GM10248 (cell line): ENCODE data around the gene GALNT11.

Experiments
- CTCF ChIA-PET: fragments of 300-600 bp; sonication (Branson Sonifier 250); formaldehyde crosslinking; extraction: SDS; loops from one replicate; lab custom pipeline; 2021; ENCODE audit warnings: antibody characterized with exemption; lab: Yijun Ruan, JAX
- POLR2A ChIA-PET: fragments of 350-650 bp; sonication (Branson Sonifier 250); formaldehyde crosslinking; extraction: SDS; loops from one replicate; lab custom pipeline; 2020; ENCODE audit warnings: antibody characterized with exemption; lab: Yijun Ruan, JAX
- DNase-seq: peaks from one replicate; pipeline ENCODE4 v3.0.0; 2012; ENCODE audit errors: extremely low spot score
- TF ChIP-seq, protein P1 (sequence below): IDR thresholded peaks from 2 replicates; pipeline ENCODE4 v1.5.1; 2012; ENCODE audit warnings: mild to moderate bottlenecking, low read depth; ENCODE audit errors: extremely low read depth, missing control alignments, control extremely low read depth

The GALNT11 gene

DNA sequence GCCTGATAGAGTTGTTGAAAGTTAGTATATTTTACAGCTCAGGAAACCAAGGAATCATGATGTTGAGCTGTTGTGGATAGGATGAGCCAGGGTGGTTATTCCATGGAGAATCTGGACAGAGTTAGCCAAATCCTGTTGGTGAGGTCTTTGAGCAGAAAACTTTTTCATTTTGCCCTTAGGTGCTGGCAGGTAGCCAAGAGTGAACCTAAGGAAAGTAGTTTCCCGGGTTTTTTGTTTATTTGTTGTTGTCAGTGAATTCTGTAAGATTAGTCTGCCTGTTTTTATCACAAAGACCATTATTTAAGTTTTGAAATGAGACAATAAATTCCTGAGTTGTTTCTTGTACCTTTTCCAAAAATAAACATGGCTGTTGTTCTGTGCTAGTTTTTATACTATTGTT lies 61.0 kb downstream of the GALNT11 start:
- POLR2A ChIA-PET: no interaction called here
- TF ChIP-seq, protein P1, sequence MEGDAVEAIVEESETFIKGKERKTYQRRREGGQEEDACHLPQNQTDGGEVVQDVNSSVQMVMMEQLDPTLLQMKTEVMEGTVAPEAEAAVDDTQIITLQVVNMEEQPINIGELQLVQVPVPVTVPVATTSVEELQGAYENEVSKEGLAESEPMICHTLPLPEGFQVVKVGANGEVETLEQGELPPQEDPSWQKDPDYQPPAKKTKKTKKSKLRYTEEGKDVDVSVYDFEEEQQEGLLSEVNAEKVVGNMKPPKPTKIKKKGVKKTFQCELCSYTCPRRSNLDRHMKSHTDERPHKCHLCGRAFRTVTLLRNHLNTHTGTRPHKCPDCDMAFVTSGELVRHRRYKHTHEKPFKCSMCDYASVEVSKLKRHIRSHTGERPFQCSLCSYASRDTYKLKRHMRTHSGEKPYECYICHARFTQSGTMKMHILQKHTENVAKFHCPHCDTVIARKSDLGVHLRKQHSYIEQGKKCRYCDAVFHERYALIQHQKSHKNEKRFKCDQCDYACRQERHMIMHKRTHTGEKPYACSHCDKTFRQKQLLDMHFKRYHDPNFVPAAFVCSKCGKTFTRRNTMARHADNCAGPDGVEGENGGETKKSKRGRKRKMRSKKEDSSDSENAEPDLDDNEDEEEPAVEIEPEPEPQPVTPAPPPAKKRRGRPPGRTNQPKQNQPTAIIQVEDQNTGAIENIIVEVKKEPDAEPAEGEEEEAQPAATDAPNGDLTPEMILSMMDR: no peak
- CTCF ChIA-PET: interaction anchor here (1.1 kb wide), 1 partner anchor 10 kb away, joined by 3 read pairs; no protein-coding TSS in a partner anchor
- no peak for DNase-seq

DNA sequence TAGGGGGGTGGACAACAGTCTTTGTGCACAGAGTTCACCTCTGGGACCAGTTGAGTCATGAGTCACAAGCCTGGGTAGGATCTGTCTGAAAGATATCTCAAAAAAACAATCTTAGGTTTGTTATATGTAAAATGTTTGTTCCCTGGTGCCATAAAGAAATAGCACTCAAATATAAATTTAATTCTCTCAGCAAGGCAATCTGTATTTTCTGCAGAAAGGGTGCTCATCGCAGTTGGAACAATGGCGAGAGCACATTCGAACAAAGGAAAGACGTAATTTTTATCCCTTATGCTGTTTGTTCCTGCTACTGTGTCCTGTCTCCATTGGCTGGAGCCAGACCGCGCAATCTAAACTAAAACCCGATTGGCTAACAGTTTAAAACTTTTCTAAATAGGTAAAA lies 63.7 kb downstream of the GALNT11 start:
- TF ChIP-seq, protein P1: no peak
- ChIA-PET CTCF (no interaction called here), POLR2A (no interaction called here)
- no peak for DNase-seq

DNA sequence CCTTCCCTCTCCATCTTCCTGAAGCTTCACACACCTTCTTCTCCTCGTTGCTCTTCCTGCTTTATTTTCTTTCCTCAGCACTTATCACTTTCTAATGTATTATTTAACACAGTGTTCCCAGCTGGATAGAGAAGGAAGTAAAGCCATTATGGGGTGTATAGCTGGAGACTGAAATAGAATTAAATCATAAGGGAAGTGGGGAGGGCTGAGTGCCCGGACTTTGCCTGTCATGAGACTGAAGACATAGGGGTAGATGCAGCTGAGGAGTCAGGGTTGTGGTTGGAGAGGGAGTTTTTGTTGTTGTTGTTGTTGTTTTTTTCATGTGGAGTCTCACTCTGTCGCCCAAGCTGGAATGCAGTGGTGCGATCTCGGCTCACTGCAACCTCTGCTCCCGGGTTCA lies 65.3 kb downstream of the GALNT11 start:
- CTCF ChIA-PET: interaction anchor here (1.6 kb wide), 2 partner anchors 12 to 14 kb away, joined by 4 to 6 read pairs; no protein-coding TSS in a partner anchor
- POLR2A ChIA-PET: no interaction called here
- no peak for DNase-seq
- TF ChIP-seq, protein P1: no peak

DNA sequence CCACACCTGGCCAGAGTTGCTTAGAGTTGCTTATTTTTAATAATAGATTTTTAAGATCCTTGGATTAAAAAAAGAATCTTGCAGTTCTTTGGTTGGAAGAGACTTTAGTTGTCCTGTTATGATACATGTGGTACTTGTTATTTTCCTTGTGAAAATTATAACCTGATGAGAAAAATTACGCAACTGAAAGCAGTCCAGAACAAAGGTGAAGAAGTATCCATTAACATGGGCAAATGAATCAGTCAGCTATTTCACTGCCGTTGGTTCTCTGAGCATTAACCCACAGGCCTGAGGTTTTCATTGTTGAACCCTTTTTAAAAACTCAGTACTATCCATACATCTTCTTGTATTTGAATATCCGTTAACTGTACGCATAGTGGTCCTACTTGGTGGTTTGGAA lies 68.2 kb downstream of the GALNT11 start:
- TF ChIP-seq, protein P1: no peak
- ChIA-PET CTCF (interaction anchor here (1.5 kb wide), 1 partner anchor 24 kb away, joined by 3 read pairs; no protein-coding TSS in a partner anchor), POLR2A (no interaction called here)
- DNase-seq: no peak

DNA sequence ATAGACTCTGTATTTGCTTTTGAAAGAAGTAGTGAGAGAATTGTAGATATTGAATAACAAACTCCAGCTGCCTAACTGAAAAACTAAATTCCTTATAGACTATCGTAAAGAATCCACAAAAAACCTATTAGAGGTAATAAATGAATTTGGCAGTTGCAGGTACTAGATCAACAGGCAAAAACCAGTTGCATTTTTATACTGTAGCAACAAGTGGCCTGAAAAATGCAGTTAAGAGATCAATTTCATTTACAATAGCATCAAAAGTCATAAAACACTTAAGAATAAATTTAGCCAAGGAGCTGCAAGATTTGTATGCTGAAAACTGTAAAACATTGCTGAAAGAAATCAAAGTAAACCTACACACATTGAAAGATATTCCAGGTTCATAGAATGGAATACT lies 70.3 kb downstream of the GALNT11 start:
- ChIA-PET POLR2A (no interaction called here), CTCF (no interaction called here)
- DNase-seq: no peak
- TF ChIP-seq, protein P1: no peak

DNA sequence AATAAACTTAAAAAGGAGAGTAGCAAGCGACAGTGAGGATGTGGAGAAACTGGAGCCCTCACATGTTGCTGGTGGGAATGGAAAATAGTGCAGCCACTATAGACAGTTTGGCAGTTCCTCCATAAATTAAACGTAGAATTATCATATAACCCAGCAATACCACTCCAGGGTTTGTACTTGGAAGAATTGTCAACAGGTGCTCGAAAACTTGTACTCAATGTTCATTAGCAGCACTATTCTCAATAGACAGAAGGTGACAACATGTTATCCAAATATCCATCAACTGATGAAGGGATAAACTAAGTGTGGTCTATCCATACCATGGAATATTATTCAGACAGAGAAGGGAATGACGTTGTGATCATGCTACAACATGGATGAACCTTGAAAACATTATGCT lies 71.9 kb downstream of the GALNT11 start:
- ChIA-PET POLR2A (no interaction called here), CTCF (no interaction called here)
- TF ChIP-seq, protein P1: no peak
- DNase-seq: no peak
